Lower leg skin (tissue), 3 donors: ENCODE results near the gene TBX19.

Experiments used
- CTCF ChIP-seq, 3 donors: fragments of 450-650 bp; IDR thresholded peaks; one replicate each; pipeline ENCODE4 v1.5.1; 2016; ENCODE audit warnings: antibody characterized with exemption in 3 of 3, mild to moderate bottlenecking in 3 of 3, moderate library complexity in 2 of 3
- POLR2A ChIP-seq, 2 donors: fragments of 450-650 bp; IDR thresholded peaks; one replicate each; pipeline ENCODE4 v1.6.1; 2016 to 2017; ENCODE audit warnings: antibody characterized with exemption in 2 of 2, mild to moderate bottlenecking in 1 of 2, moderate library complexity in 1 of 2

GRCh38 chr1:168312718-168313604 lies 32.3 kb downstream of the TBX19 start:
- TF ChIP-seq CTCF (IDR thresholded peaks at IDR 0.05), result no peak
- no peak for TF ChIP-seq POLR2A (IDR thresholded peaks at IDR 0.05)
